Measurements from ENCODE around the gene CEP43.

GRCh38 chr6:167034056-167034455, 34.9 kb downstream of the CEP43 start:
- no peak for TF ChIP-seq CTCF (conservative IDR thresholded peaks at IDR 0.05; ENCODE audit: low read depth, low read length)
- no peak for TF ChIP-seq EZH2 (IDR thresholded peaks at IDR 0.05; ENCODE audit: low read length, unreplicated experiment)

Measured in PC-3 (cell line).